Heart right ventricle (tissue), 16 donors: ENCODE data around the gene RAB11FIP5. TPM values are rescaled to one million over a fixed set of nuclear protein-coding genes. Genes with fewer than 3 reads are reported as not detected.

Experiments
- ATAC-seq, 8 donors: fragments of 200-7000 bp; cut with Tn5 transposase; one replicate each; pipeline ENCODE4 v1.9.1; 2020; ENCODE audit warnings: mild to moderate bottlenecking in 8 of 8, moderate library complexity in 8 of 8, moderate number of reproducible peaks in 1 of 8
- DNase-seq, 2 donors: peaks; one replicate each; pipeline ENCODE4 v3.0.0-alpha.2; 2020
- H3K27ac ChIP-seq, 10 donors: fragments of 200-600 bp; sonication (generic) in 2 of 10; one replicate each; pipeline versions ENCODE4 v1.5.0 to v1.8.0; 2020 to 2022; ENCODE audit warnings: mild to moderate bottlenecking in 3 of 10
- H3K27me3 ChIP-seq, 7 donors: fragments of 200-600 bp; one replicate each; pipeline ENCODE4 v1.8.0; 2021 to 2022; ENCODE audit warnings: mild to moderate bottlenecking in 2 of 7
- H3K36me3 ChIP-seq, 9 donors: fragments of 200-600 bp; sonication (generic) in 1 of 9; one replicate each; pipeline versions ENCODE4 v1.5.0 to v1.8.0; 2020 to 2022; ENCODE audit warnings: mild to moderate bottlenecking in 2 of 9
- H3K4me1 ChIP-seq, 9 donors: fragments of 200-600 bp; sonication (generic) in 1 of 9; one replicate each; pipeline versions ENCODE4 v1.5.0 to v1.8.0; 2020 to 2022; ENCODE audit warnings: mild to moderate bottlenecking in 4 of 9
- H3K4me3 ChIP-seq, 10 donors: fragments of 200-600 bp; sonication (generic) in 2 of 10; one replicate each; pipeline versions ENCODE4 v1.5.0 to v1.8.0; 2020 to 2022; ENCODE audit warnings: mild to moderate bottlenecking in 7 of 10, moderate library complexity in 2 of 10
- H3K9me3 ChIP-seq, 11 donors: fragments of 200-600 bp in 10 of 11; sonication (generic) in 2 of 11; one replicate each; pipeline versions ENCODE4 v1.5.0 to v1.8.0; 2013 to 2022; ENCODE audit warnings: mild to moderate bottlenecking in 2 of 11, control low read depth in 1 of 11, moderate library complexity in 1 of 11
- WGBS, 2 donors: extraction: QIAGEN DNeasy Blood & Tissue Kit; methylation state at CpG; one replicate each; pipeline ENCODE4 v1.1.7; 2013; ENCODE audit warnings: inconsistent platforms in 1 of 2; 5-methylcytosine and 5-hydroxymethylcytosine counted together
- intact Hi-C, 10 donors: fragments of 100-400 bp; cut with DNase I; formaldehyde crosslinking; loops; one replicate each; pipeline versions ENCODE4 v1.11.1 to v1.14.2; 2022
- polyA plus RNA-seq, 2 donors: library from polyadenylated mRNA; stranded (reverse); fragments of 200-250 nt; gene quantifications; one replicate each; pipeline ENCODE4 v1.2.3, GENCODE V29; 2013
- total RNA-seq, 10 donors: library from RNA; stranded (reverse); fragmentation: NEBNext Ultra II Directional in 3 of 10; extraction: Animal tissue kit (Norgen Biotek cat#: 25700) in 3 of 10; gene quantifications; one replicate each; pipeline versions ENCODE4 v1.2.1 to v1.2.4, GENCODE V29; 2021 to 2023
- TF ChIP-seq, protein P1 (sequence below), 9 donors: fragments of 200-600 bp; sonication (generic) in 2 of 9; IDR thresholded peaks; one replicate each; pipeline versions ENCODE4 v1.5.0 to v1.8.0; 2021 to 2022; ENCODE audit warnings: antibody characterized with exemption in 9 of 9, mild to moderate bottlenecking in 5 of 9, moderate library complexity in 1 of 9
- donor health status: Arrhythmogenic right ventricular cardiomyopathy.
- donor health status: ischemic (EF 13 %, LVEDD 7.1; RV severe dilation, severe dysfunction).
- donor health status: healthy with polysubstance abuse.
- donor health status: DM: no; HTN: yes; CAD: no.
- donor health status: DM: no; HTN: no; CAD: no.
- donor health status: ischemic (EF 25% LVEDD 6.9; RV normal size, moderate dysfunction).
- donor health status: ischemic (EF 25% LVEDD 5.7; RV mildly dilated, moderate dysfunction).
- donor health status: healthy.
- donor health status: DM: yes; HTN: yes; CAD: no.
- donor health status: Ischemic cardiomyopathy.
- donor health status: ischemic (EF 35%, LVEDD 5.7; RV mildly dilated, moderate dysfunction).
- donor health status: nonischemic (EF 11% LVEDD 7.7; RV severe dilation, severe dysfunction).
- donor health status: DM: yes; HTN: yes; CAD: no.
- donor health status: PGD.
- donor health status: ischemic (EF 29% LVEDD 5.4; RV normal size, mild dysfunction).
- donor health status: nonischemic (EF 23%, LVEDD 6.1; RV moderate dilation, normal function).

Gene RAB11FIP5
- total and polyA plus RNA-seq, 12 donors, result 6.8 to 30.4 (median 22.3) TPM

DNA sequence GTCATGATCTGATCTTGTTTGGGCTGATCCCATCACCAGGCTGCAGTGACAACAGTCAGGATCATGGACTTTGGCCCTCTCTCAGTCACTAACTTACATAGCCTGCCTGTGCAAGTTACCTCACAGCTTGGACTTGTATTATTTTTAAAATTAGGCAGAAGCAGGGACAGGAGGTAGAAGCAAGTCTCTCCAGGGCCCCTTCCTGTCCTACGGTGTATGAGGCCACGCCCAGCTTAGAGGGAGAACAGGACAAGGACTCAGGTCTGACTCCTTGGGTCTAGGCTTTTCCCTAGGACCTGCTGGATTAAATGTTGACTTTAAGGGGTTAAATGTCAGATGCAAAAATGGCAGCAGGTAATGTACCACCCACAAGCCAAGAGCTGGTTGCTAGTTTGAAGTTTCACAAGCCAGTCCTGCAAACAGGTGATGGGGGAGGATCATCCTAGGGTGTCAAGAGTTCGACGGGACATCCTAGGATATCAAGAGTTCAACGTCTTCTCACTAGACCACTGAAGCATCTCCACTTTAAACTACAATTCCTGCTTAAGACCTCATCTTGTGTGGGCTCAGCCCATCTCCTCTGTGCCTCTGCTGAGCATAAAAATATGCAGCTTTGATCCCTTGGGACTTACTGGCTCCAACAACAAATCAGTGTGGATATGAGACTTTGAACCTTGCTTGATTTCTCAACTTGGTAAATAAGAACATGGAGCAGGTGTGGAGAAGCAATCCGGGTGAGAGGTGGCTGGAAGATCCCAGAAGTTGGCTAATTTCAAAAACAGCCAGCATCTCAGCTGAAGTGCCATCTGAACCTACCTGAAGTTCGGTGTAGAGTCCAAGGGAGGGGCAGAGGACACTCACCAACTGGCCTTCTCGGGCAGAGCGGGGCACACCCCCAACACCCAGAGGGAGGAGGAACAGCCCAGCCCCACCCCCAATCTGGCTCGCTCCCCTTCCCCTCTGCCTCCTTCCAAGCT is 80.7 kb downstream of the RAB11FIP5 start:
- 87% methylated on average over 10 of the region's 10 CpGs for WGBS, 2 donors
- TF ChIP-seq, protein P1, sequence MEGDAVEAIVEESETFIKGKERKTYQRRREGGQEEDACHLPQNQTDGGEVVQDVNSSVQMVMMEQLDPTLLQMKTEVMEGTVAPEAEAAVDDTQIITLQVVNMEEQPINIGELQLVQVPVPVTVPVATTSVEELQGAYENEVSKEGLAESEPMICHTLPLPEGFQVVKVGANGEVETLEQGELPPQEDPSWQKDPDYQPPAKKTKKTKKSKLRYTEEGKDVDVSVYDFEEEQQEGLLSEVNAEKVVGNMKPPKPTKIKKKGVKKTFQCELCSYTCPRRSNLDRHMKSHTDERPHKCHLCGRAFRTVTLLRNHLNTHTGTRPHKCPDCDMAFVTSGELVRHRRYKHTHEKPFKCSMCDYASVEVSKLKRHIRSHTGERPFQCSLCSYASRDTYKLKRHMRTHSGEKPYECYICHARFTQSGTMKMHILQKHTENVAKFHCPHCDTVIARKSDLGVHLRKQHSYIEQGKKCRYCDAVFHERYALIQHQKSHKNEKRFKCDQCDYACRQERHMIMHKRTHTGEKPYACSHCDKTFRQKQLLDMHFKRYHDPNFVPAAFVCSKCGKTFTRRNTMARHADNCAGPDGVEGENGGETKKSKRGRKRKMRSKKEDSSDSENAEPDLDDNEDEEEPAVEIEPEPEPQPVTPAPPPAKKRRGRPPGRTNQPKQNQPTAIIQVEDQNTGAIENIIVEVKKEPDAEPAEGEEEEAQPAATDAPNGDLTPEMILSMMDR (IDR thresholded peaks at IDR 0.05), result no peak
- Histone ChIP-seq H3K36me3 (peaks cover 0 to 18% (median 0%) of the 10 kb centered on the region in 9 donors), H3K9me3 (no peaks in the 10 kb centered on the region), H3K4me1 (peaks cover 0 to 29% (median 0%) of the 10 kb centered on the region in 9 donors), H3K4me3 (no peak overlapping the region), H3K27ac (no peak overlapping the region), H3K27me3 (no peaks in the 10 kb centered on the region)
- ATAC-seq (no peak), DNase-seq (no peak)
- intact Hi-C loops, result no loop called here

DNA sequence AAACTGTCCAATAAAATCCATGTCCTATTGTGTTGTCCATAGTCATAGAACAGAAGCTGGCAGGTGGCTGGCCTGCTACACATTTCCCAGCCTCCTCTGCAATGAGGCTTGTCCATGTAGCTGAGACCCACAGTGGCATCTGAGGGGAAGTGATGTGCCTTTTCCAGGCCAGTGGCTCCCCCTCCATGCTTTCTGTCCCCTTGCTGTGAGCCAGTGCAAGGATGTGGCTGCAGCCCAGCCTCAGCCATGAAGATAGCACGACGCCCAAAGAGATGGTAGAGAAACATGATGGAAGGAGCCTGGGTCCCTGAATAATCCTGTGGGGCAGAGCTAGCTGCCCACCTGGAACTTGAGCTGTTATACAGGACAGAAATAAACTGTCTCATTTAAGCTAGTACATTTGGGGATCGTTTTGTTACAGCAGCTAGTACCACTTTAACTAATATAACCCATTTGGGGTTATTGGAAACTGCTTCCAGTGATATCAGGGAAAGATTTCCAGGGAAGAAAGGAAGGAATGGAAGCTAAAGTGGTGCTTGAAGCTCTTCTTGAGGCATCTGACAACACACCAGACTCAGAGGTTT is 81.6 kb downstream of the RAB11FIP5 start:
- no peaks in the 10 kb centered on the region for H3K27me3 ChIP-seq
- intact Hi-C loops, result no loop called here
- no peak for DNase-seq
- H3K27ac ChIP-seq, result no peak overlapping the region
- TF ChIP-seq, protein P1 (IDR thresholded peaks at IDR 0.05), result no peak
- H3K4me3 ChIP-seq, result no peak overlapping the region
- H3K9me3 ChIP-seq, result no peaks in the 10 kb centered on the region
- H3K4me1 ChIP-seq, result peaks cover 0 to 29% (median 0%) of the 10 kb centered on the region in 9 donors
- peaks cover 0 to 18% (median 0%) of the 10 kb centered on the region in 9 donors for H3K36me3 ChIP-seq
- ATAC-seq, result no peak
- 91 to 97% methylated on average over 3 of the region's 3 CpGs for WGBS, 2 donors

DNA sequence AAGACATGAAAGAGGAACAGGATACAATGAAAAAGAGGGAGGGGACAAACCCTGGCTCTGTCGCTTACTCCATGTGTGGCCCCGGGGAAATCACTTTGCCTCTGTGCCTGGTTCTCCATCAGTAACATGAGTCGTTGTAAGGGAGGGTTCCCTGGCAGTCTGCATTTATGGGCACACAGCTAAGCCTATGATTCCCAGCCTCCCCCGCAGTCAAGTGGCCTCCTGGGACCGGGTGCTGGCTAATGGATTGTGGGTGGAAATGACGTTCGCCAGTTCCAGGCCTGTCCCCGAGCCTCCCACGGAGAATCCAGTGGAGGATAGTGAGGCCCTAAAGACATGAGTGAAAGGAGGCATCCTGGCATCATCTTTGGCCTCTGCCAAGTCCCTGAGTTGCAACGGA is 83.9 kb downstream of the RAB11FIP5 start:
- ATAC-seq (peak in 1 of 8 donors; percentile 33), DNase-seq (peak in 1 of 2 donors; percentile 12)
- no peaks in the 10 kb centered on the region for H3K27me3 ChIP-seq
- H3K4me1 ChIP-seq, result peaks cover 0 to 15% (median 0%) of the 10 kb centered on the region in 9 donors
- intact Hi-C loops, result no loop called here
- 61 to 75% methylated on average over 10 of the region's 10 CpGs for WGBS, 2 donors
- H3K27ac ChIP-seq, result no peak overlapping the region
- peaks cover 0 to 18% (median 0%) of the 10 kb centered on the region in 9 donors for H3K36me3 ChIP-seq
- TF ChIP-seq, protein P1 (IDR thresholded peaks at IDR 0.05), result no peak
- no peaks in the 10 kb centered on the region for H3K9me3 ChIP-seq
- no peak overlapping the region for H3K4me3 ChIP-seq

DNA sequence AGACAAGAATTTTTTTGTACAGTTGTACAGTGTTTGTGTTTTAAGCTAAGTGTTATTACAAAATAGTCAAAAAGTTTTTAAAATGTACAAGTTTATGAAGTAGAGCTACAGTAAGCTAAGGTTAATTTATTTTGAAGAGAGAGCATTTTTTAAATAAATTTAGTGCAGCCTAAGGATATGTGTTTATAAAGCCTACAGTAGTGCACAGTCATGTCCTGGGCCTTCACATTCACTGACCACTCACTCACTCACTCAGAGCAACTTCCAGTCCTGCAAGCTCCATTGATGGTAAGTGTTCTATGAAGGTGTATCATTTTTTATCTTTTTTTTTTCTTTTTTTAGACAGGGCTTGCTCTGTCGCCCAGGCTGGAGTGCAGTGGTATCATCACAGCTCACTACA is 85.4 kb downstream of the RAB11FIP5 start:
- TF ChIP-seq, protein P1 (IDR thresholded peaks at IDR 0.05), result no peak
- Histone ChIP-seq H3K9me3 (no peaks in the 10 kb centered on the region), H3K4me1 (peaks cover 0 to 1% (median 0%) of the 10 kb centered on the region in 9 donors), H3K4me3 (no peak overlapping the region), H3K27me3 (no peaks in the 10 kb centered on the region), H3K27ac (no peak overlapping the region), H3K36me3 (peaks cover 0 to 23% (median 0%) of the 10 kb centered on the region in 9 donors)
- DNase-seq (no peak), ATAC-seq (no peak)
- 47 to 97% methylated on average over 1 of the region's 1 CpG for WGBS, 2 donors
- intact Hi-C loops, result no loop called here
